GM19467 (cell line): ENCODE results near the gene DNAJA3.
"Not testable (repeated sequence)": the region's sequence is repeated elsewhere in the genome, so short reads cannot be mapped to it uniquely, and the experiment has no call there.

Experiments used
- ATAC-seq: cut with Tn5 transposase; IDR thresholded peaks from one replicate; pipeline ENCODE4 v1.9.1; 2021; ENCODE audit warnings: mild to moderate bottlenecking, moderate library complexity; ENCODE audit not compliant: unreplicated experiment

The DNAJA3 gene

GRCh38 chr16:4386951-4387565 lies 38.6 kb upstream of the DNAJA3 start:
- ATAC-seq = no peak

DNA sequence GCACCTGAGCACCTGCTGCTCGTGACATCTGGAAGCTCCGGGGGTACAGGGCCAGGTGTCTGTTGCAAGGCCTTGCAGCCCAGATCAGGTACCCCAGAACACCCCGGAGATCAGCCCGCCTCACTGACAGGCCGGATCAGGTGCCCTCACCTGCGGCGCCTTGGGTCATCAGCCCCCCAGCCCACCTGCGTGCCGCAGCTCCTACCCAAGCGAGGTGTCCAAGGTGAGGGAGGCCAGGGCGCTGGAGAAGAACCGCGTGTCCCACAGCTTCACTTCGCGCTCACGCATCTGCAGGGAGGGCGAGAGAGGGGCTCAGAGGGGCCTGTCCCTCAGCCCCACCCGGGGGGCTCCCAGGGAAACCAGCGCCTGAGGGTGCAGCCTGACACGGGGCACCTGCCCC lies 37.9 kb upstream of the DNAJA3 start:
- ATAC-seq = no peak

GRCh38 chr16:4388271-4389021 lies 37.2 kb upstream of the DNAJA3 start:
- ATAC-seq = no peak

DNA sequence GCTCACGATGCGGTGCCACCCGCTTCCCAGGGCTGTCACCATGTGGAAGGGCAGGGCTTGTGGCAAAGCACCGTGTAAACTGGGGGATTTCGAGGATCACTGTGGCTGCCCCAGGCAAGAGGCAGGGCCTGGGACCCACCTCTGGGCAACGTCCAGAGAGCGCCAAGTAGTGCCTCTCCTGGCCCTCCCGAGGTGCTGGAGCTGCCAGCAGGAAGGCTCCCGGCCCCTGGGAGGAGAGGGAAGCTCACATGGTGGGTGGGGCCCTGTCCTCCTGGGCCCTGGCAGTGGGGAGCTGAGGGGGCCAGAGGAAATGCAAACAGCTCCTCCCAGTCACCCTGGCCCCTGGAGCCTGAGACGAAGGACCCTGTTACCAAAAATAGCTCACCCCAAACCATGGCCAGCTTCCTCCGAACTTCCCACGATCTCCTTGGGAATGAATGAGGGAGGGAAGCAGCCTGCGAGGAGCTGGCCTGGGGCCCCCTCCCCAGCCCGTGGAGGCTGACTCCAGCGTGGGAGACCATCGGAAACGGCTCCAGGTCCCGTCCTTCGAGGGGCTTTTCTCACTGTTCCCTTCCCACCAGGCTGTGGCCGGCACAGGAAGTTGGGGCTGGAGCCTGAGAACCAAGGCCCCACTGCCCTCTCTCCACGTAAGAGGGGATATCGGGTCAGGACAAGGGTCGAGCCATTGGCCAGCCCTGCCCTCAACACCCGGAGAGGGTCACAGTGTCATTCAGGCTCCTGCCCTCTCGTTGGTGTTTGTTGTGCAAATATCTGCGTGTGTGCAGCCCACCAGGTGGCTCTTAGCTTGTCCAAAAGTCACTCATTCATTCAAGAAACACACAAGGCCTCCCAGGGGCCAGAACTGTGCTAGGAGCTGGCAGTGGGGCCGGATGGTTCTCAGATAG lies 36.4 kb upstream of the DNAJA3 start:
- ATAC-seq = no peak

- ATAC-seq = no peak
These were observed 35.1 kb upstream of the DNAJA3 start for GRCh38 chr16:4390266-4391260.

- ATAC-seq = no peak
These were observed 33.9 kb upstream of the DNAJA3 start for GRCh38 chr16:4391631-4392381.

DNA sequence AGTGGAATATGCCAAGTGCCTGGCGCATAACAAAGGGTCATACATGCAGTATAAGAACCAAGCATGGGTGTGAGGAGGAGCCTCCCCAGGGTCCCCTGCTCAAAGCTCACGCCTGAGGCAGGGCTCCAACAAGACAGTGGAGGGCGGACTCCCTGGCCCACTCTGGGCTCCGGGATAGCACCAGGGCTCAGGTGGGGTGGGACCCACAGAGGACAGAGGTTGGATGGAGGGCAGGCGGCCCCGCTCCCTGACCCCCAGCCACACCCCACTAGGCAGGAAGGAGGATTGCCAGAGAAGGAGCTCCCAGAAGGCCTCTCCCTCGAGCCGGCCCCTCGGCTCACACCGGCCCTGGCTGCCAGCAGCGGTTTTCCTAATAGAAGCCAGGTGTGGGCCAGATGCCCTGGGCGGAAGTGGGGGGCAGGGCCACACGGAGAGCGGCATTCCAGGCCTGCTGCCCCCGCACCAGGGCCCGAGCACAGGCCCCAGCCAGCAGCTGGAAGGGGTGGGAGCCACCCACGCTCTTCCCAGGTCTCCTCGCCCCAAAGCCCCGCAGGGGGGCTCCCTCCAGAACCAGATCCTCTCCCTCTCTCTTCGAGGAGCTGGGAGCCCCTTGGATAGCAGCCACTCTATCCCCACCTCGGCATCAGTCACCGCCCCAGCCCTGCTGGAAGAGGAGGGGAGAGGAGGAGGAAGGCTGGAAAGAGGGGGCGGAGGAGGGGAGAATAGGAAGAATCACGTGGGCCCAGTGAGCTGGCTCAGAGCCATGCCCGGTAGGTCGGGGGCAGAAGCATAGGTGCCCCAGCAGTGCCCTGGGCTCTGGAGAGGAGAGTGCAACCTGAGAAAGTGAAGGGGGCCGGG lies 33.1 kb upstream of the DNAJA3 start:
- no peak for ATAC-seq

DNA sequence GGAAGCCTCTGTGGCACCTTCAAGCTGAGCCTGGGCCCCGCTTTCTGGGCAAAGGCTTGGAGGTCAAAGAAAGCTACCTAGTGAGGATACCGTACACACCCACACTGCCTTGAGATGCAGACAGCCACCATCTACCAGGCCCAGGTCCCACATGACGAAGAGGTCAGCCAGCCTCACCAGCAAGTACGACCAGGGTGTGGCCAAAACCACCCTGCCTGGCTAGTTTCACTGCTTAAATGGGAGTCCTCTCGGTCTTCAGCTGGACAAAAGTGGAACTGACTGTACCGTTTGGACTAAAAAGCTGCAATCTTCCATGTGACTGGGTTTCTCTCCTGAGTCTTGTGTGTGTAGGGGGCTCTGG lies 32.4 kb upstream of the DNAJA3 start:
- ATAC-seq = no peak

- ATAC-seq = not testable (repeated sequence)
These were observed 31.8 kb upstream of the DNAJA3 start for GRCh38 chr16:4393850-4394249.

DNA sequence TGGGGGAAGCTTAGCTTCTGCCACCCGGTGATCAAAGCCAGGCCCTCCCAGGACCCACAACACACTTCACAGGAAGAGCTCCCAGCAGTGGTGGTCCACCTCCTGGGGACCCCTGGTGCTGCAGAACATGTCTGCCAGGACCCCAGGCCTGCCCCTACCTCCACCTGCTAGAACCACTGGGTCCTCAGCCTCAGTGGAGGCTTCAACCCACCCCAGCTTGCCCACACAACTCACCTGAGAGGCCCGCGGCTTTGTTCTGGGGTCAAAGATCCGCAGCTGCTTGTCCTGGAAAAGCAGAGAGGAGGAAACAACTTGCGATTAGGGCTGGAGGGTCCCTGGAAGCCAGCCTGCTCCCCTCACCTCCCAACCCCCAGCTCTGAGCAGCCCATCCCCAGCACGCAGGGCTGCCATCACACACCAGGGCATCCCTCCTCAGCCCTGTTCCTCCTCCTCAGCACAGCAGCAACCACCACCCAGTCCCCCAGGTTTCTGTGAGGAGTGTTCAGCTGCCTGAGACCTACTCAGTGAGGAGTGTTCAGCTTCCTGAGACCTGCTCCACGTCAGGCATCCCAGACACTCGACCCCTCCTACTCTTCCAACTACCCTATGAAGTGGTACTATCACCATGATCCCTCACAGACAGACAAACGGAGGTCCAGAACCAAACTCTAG lies 30.5 kb upstream of the DNAJA3 start:
- ATAC-seq = no peak

DNA sequence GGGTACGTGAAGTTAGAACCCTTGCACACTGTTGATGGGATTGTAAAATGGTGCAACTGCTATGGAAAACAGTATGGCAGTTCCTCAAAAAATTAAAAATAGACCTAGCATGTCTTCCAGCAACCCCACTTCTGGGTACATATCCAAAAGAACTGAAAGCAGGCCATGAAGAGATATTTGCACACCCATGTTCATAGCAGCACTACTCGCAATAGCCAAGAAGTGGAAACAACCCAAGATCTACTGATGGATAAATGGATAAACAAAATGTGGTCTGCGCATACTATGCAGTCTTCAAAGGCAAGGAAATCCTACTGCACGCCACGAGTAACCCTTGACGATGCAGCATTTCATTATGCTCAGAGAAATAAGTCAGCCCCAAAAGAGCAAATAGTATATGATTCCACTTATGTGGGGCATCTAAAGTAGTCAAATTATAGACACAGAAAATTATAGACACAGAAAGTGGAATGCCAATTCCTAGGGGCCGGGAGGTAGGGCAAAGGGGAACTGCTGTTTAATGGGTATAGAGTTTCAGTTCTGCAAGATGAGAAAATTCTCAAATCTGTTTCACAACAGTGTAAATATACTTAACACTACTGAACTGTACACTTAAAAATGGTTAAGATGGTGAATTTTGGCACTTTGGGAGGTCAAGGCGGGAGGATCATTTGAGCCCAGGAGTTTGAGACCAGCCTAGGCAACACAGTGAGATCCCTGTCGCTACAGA lies 26.5 kb upstream of the DNAJA3 start:
- ATAC-seq = no peak

DNA sequence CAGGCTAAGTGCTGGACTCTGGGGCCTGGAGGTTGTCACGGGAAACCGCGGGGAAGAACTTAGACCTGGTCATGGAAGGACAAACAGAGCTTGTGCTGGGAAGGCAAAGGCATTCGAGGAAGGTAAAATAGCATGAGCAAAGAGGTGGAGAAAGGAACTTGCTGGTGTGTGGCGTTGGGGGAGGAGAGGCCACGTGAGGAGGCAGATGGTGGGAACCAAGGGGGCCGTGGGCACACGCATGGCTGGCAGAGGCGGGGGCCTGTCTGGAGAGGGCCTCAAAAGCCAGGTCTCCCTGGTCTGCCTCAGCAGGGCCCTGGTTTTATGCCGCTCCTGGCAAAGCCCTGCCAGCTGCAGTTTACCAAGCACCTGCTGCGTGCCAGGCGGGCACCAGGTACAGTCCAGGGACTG lies 24.6 kb upstream of the DNAJA3 start:
- no peak for ATAC-seq

GRCh38 chr16:4401510-4401909 lies 24.2 kb upstream of the DNAJA3 start:
- ATAC-seq = no peak

GRCh38 chr16:4402439-4403132 lies 23.1 kb upstream of the DNAJA3 start:
- ATAC-seq = no peak

- ATAC-seq = no peak
These were observed 22.3 kb upstream of the DNAJA3 start for GRCh38 chr16:4403133-4403949.

DNA sequence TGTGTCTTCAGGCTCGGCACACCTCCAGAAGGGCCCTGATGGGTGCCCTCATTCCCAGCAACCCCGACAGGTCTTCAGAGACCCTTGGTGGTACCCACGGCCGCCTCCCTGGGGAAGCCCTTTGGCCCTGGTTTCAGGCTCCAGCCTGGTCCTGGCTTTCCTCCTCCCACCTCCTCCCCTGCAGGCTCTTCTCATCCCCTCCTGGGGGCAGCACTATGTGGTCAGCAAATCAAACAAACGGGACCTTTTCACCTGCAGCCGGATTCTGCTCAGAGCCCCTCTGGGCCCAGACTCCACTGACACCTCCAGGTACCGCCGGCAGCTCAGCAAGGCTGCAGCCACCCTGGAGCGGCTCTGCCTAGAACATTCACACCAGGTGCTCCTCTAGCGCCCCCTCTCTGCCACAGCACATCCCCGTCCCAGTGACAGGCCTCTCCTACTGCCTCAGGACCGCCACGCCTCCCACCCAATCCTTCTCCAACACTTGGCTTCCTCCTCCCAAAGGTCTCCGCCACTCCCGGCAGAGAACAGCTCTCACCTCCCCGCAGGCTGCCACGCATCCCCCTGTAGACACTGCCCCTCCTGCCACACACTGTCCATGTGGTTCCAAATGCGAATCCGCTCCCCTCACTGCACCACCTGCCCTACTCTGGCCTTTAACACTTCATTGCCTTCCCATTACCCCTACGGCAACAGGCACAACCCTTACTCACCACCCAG lies 21.3 kb upstream of the DNAJA3 start:
- no peak for ATAC-seq
